Duodenal mucosa (tissue), 2 donors: ENCODE results near the gene PHACTR2.

Experiments
- H3K27ac ChIP-seq: one replicate; pipeline ENCODE4 v1.7.0; 2013; ENCODE audit warnings: low read depth, low read length
- H3K27me3 ChIP-seq, 2 donors: one replicate each; pipeline ENCODE4 v1.7.0; 2013; ENCODE audit warnings: low read length in 2 of 2, control low read depth in 1 of 2; ENCODE audit not compliant: insufficient read depth in 2 of 2, control insufficient read depth in 1 of 2
- H3K36me3 ChIP-seq, 2 donors: one replicate each; pipeline ENCODE4 v1.7.0; 2013; ENCODE audit warnings: low read length in 2 of 2, control low read depth in 1 of 2; ENCODE audit not compliant: insufficient read depth in 2 of 2, control insufficient read depth in 1 of 2
- H3K4me1 ChIP-seq, 2 donors: one replicate each; pipeline ENCODE4 v1.7.0; 2013; ENCODE audit warnings: low read length in 2 of 2, control low read depth in 1 of 2; ENCODE audit not compliant: insufficient read depth in 2 of 2, control insufficient read depth in 1 of 2
- H3K4me3 ChIP-seq, 2 donors: one replicate each; pipeline ENCODE4 v1.7.0; 2013; ENCODE audit warnings: low read length in 2 of 2, low read depth in 1 of 2
- H3K9ac ChIP-seq, 2 donors: one replicate each; pipeline ENCODE4 v1.7.0; 2013; ENCODE audit warnings: low read length in 2 of 2, low read depth in 1 of 2
- H3K9me3 ChIP-seq, 2 donors: one replicate each; pipeline ENCODE4 v1.7.0; 2013; ENCODE audit warnings: low read length in 2 of 2, control low read depth in 1 of 2; ENCODE audit not compliant: control insufficient read depth in 1 of 2

PHACTR2 gene

GRCh38 chr6:143674483-143675381, 3.0 kb upstream of the PHACTR2 start:
- Histone ChIP-seq H3K27me3 (no peaks in the 10 kb centered on the region), H3K4me3 (no peak overlapping the region), H3K4me1 (peaks cover 0 to 29% of the 10 kb centered on the region in 2 donors), H3K27ac (no peak overlapping the region), H3K9ac (no peak overlapping the region), H3K9me3 (no peaks in the 10 kb centered on the region), H3K36me3 (no peaks in the 10 kb centered on the region)

GRCh38 chr6:143675382-143675900, 2.3 kb upstream of the PHACTR2 start:
- H3K27ac ChIP-seq, result no peak overlapping the region
- no peaks in the 10 kb centered on the region for H3K9me3 ChIP-seq
- no peaks in the 10 kb centered on the region for H3K27me3 ChIP-seq
- no peaks in the 10 kb centered on the region for H3K36me3 ChIP-seq
- H3K4me1 ChIP-seq, result peaks cover 0 to 29% of the 10 kb centered on the region in 2 donors
- H3K9ac ChIP-seq, result no peak overlapping the region
- no peak overlapping the region for H3K4me3 ChIP-seq

GRCh38 chr6:143675946-143676345, 1.8 kb upstream of the PHACTR2 start:
- no peaks in the 10 kb centered on the region for H3K36me3 ChIP-seq
- H3K9me3 ChIP-seq, result no peaks in the 10 kb centered on the region
- H3K4me1 ChIP-seq, result peaks cover 0 to 29% of the 10 kb centered on the region in 2 donors
- no peaks in the 10 kb centered on the region for H3K27me3 ChIP-seq
- no peak overlapping the region for H3K27ac ChIP-seq
- H3K9ac ChIP-seq, result no peak overlapping the region
- H3K4me3 ChIP-seq, result no peak overlapping the region

- Histone ChIP-seq H3K9ac (no peak overlapping the region), H3K27me3 (no peaks in the 10 kb centered on the region), H3K4me3 (no peak overlapping the region), H3K27ac (no peak overlapping the region), H3K4me1 (peaks cover 0 to 29% of the 10 kb centered on the region in 2 donors), H3K9me3 (no peaks in the 10 kb centered on the region), H3K36me3 (no peaks in the 10 kb centered on the region)
Observed at GRCh38 chr6:143676437-143677045, 1.2 kb upstream of the PHACTR2 start.

GRCh38 chr6:143677577-143677890, 231 bp upstream of the PHACTR2 start:
- Histone ChIP-seq H3K27me3 (no peaks in the 10 kb centered on the region), H3K9ac (peak overlapping the region in 1 of 2 donors; percentile 83), H3K4me1 (peaks cover 0 to 29% of the 10 kb centered on the region in 2 donors), H3K4me3 (peak overlapping the region in 1 of 2 donors; percentile 85), H3K36me3 (no peaks in the 10 kb centered on the region), H3K9me3 (peaks cover 0 to 4% of the 10 kb centered on the region in 2 donors), H3K27ac (no peak overlapping the region)

GRCh38 chr6:143679041-143679440, 1.3 kb downstream of the PHACTR2 start:
- Histone ChIP-seq H3K9ac (peak overlapping the region; percentile 25 to 83), H3K27ac (peak overlapping the region; percentile 24), H3K4me3 (peak overlapping the region; percentile 85 to 86), H3K27me3 (no peaks in the 10 kb centered on the region), H3K9me3 (peaks cover 0 to 7% of the 10 kb centered on the region in 2 donors), H3K4me1 (peaks cover 0 to 21% of the 10 kb centered on the region in 2 donors), H3K36me3 (no peaks in the 10 kb centered on the region)

GRCh38 chr6:143680141-143680540, 2.4 kb downstream of the PHACTR2 start:
- H3K9me3 ChIP-seq, result peaks cover 0 to 7% of the 10 kb centered on the region in 2 donors
- H3K4me1 ChIP-seq, result peaks cover 0 to 12% of the 10 kb centered on the region in 2 donors
- no peak overlapping the region for H3K9ac ChIP-seq
- no peaks in the 10 kb centered on the region for H3K27me3 ChIP-seq
- H3K27ac ChIP-seq, result no peak overlapping the region
- H3K4me3 ChIP-seq, result no peak overlapping the region
- H3K36me3 ChIP-seq, result no peaks in the 10 kb centered on the region

- Histone ChIP-seq H3K4me3 (no peak overlapping the region), H3K27me3 (no peaks in the 10 kb centered on the region), H3K9ac (no peak overlapping the region), H3K27ac (no peak overlapping the region), H3K4me1 (peaks cover 4 to 12% of the 10 kb centered on the region in 2 donors), H3K9me3 (peaks cover 0 to 7% of the 10 kb centered on the region in 2 donors), H3K36me3 (no peaks in the 10 kb centered on the region)
Observed at GRCh38 chr6:143682805-143683204, 5.0 kb downstream of the PHACTR2 start.

GRCh38 chr6:143684486-143684885, 6.7 kb downstream of the PHACTR2 start:
- Histone ChIP-seq H3K9ac (no peak overlapping the region), H3K27me3 (no peaks in the 10 kb centered on the region), H3K36me3 (no peaks in the 10 kb centered on the region), H3K9me3 (peaks cover 0 to 7% of the 10 kb centered on the region in 2 donors), H3K4me3 (no peak overlapping the region), H3K27ac (no peak overlapping the region), H3K4me1 (peaks cover 3 to 9% of the 10 kb centered on the region in 2 donors)

- Histone ChIP-seq H3K27me3 (no peaks in the 10 kb centered on the region), H3K36me3 (no peaks in the 10 kb centered on the region), H3K9me3 (peaks cover 0 to 7% of the 10 kb centered on the region in 2 donors), H3K4me1 (peaks cover 0 to 9% of the 10 kb centered on the region in 2 donors), H3K9ac (no peak overlapping the region), H3K4me3 (no peak overlapping the region), H3K27ac (no peak overlapping the region)
Observed at GRCh38 chr6:143685653-143686052, 7.9 kb downstream of the PHACTR2 start.
